Measurements from ENCODE around the gene ZSCAN1. TPM values are rescaled to one million over a fixed set of nuclear protein-coding genes. Genes with fewer than 3 reads are reported as not detected.

ZSCAN1 gene, protein sequence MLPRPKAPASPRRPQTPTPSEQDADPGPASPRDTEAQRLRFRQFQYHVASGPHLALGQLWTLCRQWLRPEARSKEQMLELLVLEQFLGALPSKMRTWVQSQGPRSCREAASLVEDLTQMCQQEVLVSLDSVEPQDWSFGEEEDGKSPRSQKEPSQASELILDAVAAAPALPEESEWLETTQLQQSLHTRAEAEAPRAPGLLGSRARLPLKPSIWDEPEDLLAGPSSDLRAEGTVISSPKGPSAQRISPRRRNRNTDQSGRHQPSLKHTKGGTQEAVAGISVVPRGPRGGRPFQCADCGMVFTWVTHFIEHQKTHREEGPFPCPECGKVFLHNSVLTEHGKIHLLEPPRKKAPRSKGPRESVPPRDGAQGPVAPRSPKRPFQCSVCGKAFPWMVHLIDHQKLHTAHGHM
- total RNA-seq, result not detected in 2 replicates

DNA sequence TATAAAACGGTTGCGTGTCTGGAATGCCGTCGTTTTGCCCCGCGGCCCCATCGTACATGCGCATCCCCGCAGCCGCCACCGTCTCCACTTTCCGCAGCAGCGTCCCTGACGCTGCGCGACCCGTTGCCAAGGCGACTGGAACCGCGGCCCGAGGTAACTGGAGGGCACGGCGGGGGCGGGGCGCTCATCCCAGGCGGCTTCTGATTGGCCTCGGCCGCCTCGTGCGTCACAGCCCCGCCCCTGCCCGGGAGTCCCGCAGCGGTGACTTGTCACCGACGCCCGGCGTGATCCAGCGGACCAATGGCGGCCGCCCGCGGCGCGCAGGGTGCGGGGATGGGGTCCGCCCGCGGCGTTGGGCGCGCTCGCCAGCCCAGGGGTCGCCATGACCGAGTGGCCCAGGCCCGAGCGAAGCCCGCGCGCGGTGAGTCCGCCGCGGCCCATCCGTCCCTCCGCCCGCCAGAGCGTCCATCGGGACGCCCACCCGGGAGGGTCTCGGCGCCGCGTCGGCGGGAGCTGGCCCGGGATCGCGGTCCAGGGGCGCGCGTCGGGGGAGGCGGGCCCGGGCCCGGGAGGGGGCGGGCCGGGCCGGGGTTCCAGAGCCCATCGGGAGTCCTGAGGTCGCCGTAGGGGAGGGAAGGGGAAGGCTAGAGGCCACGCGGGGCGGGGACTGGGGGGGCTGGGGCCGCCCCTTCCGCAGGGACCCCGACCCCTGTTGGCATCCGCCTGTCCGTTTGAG, at the start of gene ZSCAN1:
ZSCAN1 (plus strand) TSS at position 285 of the 736 bp plus-strand sequence. CDS start 3,812 bp downstream, outside the sequence.

DNA sequence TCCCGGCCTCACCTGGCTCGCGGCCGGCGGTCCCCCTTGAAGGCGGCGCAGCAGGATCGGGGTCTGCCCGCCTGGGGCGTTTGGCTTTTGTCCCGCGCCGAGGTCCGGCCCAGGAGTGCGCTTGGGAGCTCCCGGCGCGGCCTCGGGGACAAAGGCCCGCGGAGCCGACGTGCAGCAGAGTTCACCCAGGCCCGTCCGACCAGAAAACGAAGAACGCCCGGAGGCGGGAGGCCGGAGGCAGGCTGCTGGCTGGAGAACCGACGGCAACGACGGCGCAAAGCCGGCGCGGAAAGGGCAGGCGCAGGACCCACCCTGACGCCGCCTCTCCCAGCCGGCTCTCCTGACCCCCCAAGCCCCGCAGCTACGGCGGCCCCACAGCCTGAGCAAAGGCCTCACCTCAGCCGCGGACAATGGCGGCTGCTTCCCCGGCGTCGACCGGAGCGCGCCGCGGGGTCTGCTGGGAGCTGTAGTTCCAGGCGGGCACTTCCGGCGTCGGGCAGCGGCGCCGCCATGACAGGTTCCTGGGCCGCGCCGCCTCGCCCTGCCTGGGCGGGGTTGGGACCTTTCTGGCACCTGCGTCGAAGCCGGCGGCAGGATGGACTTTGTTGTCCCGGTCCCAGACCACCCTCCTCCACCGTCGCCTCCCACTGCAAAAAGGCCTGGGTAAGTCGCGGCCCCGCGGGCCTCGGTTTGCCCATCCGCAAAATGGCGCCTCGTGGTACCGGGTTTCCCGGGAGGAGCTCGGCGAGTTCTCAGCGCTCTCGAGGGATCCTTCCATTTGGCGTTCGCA, 31.2 kb upstream of the ZSCAN1 start, which contains the start of gene ZNF606:
ZNF606 (minus strand) TSS at position 437 of the 790 bp plus-strand sequence. CDS start 1,501 bp downstream, outside the sequence.

GRCh38 chr19:58059003-58059670, 25.3 kb downstream of the ZSCAN1 start, which contains the start of gene ZNF135:
Gene ZNF135 (plus strand): TSS chr19:58059282. CDS start chr19:58060003, 721 bp downstream.

DNA sequence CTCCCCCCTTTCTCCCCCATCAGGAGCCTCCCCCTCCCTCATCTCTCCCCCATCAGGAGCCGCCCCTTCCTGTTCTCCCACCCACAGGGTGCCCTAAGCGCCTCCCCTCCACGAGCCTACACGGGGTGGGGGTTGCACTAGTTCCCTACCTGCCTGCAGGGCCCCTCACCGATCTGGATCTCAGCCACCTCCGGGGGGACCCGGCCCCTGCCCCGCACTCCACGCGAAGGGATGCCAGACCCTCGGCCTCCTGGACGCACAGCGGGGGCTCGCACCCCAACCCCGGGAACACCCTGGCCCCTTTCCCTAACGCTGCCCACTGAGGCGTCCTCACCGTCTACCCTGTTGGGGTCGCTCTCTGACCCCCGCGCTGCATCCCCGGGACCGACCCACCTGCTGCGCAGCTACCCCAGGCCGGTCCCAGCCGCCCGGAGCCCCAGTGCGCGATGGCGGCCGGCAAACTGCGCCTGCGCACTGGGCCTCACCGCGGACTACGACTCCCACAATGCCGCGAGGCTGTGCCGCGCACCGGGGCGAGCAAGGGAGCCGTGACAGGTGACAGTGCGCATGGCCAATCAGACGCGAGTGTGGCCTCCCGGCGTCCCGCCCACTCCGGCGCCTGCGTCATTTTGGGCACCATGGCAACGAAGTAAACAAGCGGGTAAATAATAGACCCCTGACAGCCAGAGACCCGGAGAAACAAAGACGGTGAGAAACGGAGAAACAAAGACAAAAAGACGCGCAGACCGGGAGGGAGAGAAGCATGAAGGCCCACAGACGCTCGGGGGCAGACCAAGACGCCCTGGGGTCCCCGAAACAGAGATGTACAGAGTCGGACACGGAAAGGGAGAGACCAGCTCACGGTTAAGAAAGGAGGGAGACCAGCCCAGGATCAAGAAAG, 64.2 kb downstream of the ZSCAN1 start, which contains the start of gene ZSCAN18:
ZSCAN18 (minus strand) TSS at position 451 of the 901 bp plus-strand sequence. CDS start 7,964 bp downstream, outside the sequence.

Other genes with a start within 250 kb of the ZSCAN1 start
- gene ZNF552, start 219.1 kb upstream of the ZSCAN1 start, total RNA-seq, result 3.0 and 4.2 TPM in 2 replicates
- 8.0 and 9.6 TPM in 2 replicates for gene ZNF587B, start 203.7 kb upstream of the ZSCAN1 start, total RNA-seq
- gene ZNF587, start 184.2 kb upstream of the ZSCAN1 start, total RNA-seq, result 8.5 and 13.4 TPM in 2 replicates
- 4.5 and 4.9 TPM in 2 replicates for gene ZNF814, start 145.0 kb upstream of the ZSCAN1 start, total RNA-seq
- gene ZNF417, start 117.4 kb upstream of the ZSCAN1 start, total RNA-seq, result 4.5 and 8.6 TPM in 2 replicates
- 1.2 and 1.3 TPM in 2 replicates for gene ZNF418, start 98.6 kb upstream of the ZSCAN1 start, total RNA-seq
- 1.9 and 2.4 TPM in 2 replicates for gene ZNF256, start 86.3 kb upstream of the ZSCAN1 start, total RNA-seq
- not detected in 2 replicates for gene C19orf18, start 59.5 kb upstream of the ZSCAN1 start, total RNA-seq
- gene ZNF606, start 31.2 kb upstream of the ZSCAN1 start, total RNA-seq, result 7.4 TPM in 2 replicates
- gene ZNF135, start 25.3 kb downstream of the ZSCAN1 start, total RNA-seq, result 2.0 and 2.8 TPM in 2 replicates
- 29.7 and 29.9 TPM in 2 replicates for gene ZSCAN18, start 64.2 kb downstream of the ZSCAN1 start, total RNA-seq
- 5.7 and 5.9 TPM in 2 replicates for gene ZNF329, start 116.8 kb downstream of the ZSCAN1 start, total RNA-seq
- 14.6 and 16.8 TPM in 2 replicates for gene ZNF274, start 149.0 kb downstream of the ZSCAN1 start, total RNA-seq
- 37.2 and 43.0 TPM in 2 replicates for gene ZNF544, start 194.9 kb downstream of the ZSCAN1 start, total RNA-seq
- 3.7 and 4.2 TPM in 2 replicates for gene ZNF8, start 244.9 kb downstream of the ZSCAN1 start, total RNA-seq